ENCODE data around the gene TMEM190.

Gene TMEM190

GRCh38 chr19:55377356-55378131 is 918 bp downstream of the TMEM190 start:
- H3K4me3 ChIP-seq (ENCODE audit: low read depth, low read length) = no peak overlapping the region
- TF ChIP-seq CTCF (IDR thresholded peaks at IDR 0.05; ENCODE audit: low read depth, low read length) = no peak

GRCh38 chr19:55379174-55379573 is 2.5 kb downstream of the TMEM190 start:
- H3K4me3 ChIP-seq (ENCODE audit: low read depth, low read length) = no peak overlapping the region
- TF ChIP-seq CTCF (IDR thresholded peaks at IDR 0.05; ENCODE audit: low read depth, low read length) = no peak

GRCh38 chr19:55382013-55382412 is 5.4 kb downstream of the TMEM190 start:
- no peak overlapping the region for H3K4me3 ChIP-seq (ENCODE audit: low read depth, low read length)
- TF ChIP-seq CTCF (IDR thresholded peaks at IDR 0.05; ENCODE audit: low read depth, low read length) = no peak

- H3K4me3 ChIP-seq (ENCODE audit: low read depth, low read length) = no peak overlapping the region
- no peak for TF ChIP-seq CTCF (IDR thresholded peaks at IDR 0.05; ENCODE audit: low read depth, low read length)
Observed at GRCh38 chr19:55382522-55383054, 6.0 kb downstream of the TMEM190 start.

- peak overlapping the region; percentile 29 for H3K4me3 ChIP-seq (ENCODE audit: low read depth, low read length)
- TF ChIP-seq CTCF (IDR thresholded peaks at IDR 0.05; ENCODE audit: low read depth, low read length) = no peak
Observed at GRCh38 chr19:55383279-55384130, 6.9 kb downstream of the TMEM190 start.

GRCh38 chr19:55384131-55384919 is 7.7 kb downstream of the TMEM190 start, which contains the start of gene TMEM238:
Gene TMEM238 (minus strand): TSS chr19:55384292. CDS start chr19:55384259, 33 bp downstream.
- peak within 1 kb of the TSS; percentile 97 for H3K4me3 ChIP-seq (ENCODE audit: low read depth, low read length)
- no peak for TF ChIP-seq CTCF (IDR thresholded peaks at IDR 0.05; ENCODE audit: low read depth, low read length)
